PFSK-1 (cell line): ENCODE results near the gene CLEC16A.

ENCODE experiments used
- POLR2AphosphoS5 ChIP-seq: IDR thresholded peaks from 2 replicates; pipeline ENCODE4 v1.6.1; 2012; ENCODE audit warnings: low read depth, mild to moderate bottlenecking, control low read depth, low read length, moderate library complexity
- SIN3A ChIP-seq: IDR thresholded peaks from 2 replicates; pipeline ENCODE4 v1.6.1; 2012; ENCODE audit warnings: mild to moderate bottlenecking, low read length, moderate library complexity, borderline replicate concordance; ENCODE audit not compliant: insufficient read depth
- TAF1 ChIP-seq: IDR thresholded peaks from 2 replicates; pipeline ENCODE4 v1.6.1; 2012; ENCODE audit warnings: low read length, control low read depth, borderline replicate concordance; ENCODE audit not compliant: insufficient read depth
- TF ChIP-seq, protein P1 (sequence below), 2 experiments: IDR thresholded peaks; 2 replicates each; pipeline versions ENCODE4 v1.6.1 to v1.8.0; 2011 to 2012; ENCODE audit warnings: low read depth in 2 of 2, low read length in 2 of 2, control low read depth in 1 of 2, inconsistent platforms in 1 of 2, mild to moderate bottlenecking in 1 of 2, moderate library complexity in 1 of 2; ENCODE audit not compliant: insufficient read depth in 1 of 2

GRCh38 chr16:11071829-11072228, 127.5 kb downstream of the CLEC16A start:
- TF ChIP-seq POLR2AphosphoS5 (no peak), SIN3A (no peak), TAF1 (no peak)
- TF ChIP-seq, protein P1, sequence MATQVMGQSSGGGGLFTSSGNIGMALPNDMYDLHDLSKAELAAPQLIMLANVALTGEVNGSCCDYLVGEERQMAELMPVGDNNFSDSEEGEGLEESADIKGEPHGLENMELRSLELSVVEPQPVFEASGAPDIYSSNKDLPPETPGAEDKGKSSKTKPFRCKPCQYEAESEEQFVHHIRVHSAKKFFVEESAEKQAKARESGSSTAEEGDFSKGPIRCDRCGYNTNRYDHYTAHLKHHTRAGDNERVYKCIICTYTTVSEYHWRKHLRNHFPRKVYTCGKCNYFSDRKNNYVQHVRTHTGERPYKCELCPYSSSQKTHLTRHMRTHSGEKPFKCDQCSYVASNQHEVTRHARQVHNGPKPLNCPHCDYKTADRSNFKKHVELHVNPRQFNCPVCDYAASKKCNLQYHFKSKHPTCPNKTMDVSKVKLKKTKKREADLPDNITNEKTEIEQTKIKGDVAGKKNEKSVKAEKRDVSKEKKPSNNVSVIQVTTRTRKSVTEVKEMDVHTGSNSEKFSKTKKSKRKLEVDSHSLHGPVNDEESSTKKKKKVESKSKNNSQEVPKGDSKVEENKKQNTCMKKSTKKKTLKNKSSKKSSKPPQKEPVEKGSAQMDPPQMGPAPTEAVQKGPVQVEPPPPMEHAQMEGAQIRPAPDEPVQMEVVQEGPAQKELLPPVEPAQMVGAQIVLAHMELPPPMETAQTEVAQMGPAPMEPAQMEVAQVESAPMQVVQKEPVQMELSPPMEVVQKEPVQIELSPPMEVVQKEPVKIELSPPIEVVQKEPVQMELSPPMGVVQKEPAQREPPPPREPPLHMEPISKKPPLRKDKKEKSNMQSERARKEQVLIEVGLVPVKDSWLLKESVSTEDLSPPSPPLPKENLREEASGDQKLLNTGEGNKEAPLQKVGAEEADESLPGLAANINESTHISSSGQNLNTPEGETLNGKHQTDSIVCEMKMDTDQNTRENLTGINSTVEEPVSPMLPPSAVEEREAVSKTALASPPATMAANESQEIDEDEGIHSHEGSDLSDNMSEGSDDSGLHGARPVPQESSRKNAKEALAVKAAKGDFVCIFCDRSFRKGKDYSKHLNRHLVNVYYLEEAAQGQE (IDR thresholded peaks at IDR 0.05; ENCODE audit: insufficient read depth in 1 of 2, low read depth in 2 of 2, low read length in 2 of 2) = no peak
